Hepatocyte (in vitro differentiated cells): Measurements from ENCODE around the gene UNC13A.

Experiments used
- CTCF ChIP-seq: fragments of 200-600 bp; sonication (generic); IDR thresholded peaks from 2 replicates; pipeline ENCODE4 v1.5.1; 2016; ENCODE audit warnings: antibody characterized with exemption, mild to moderate bottlenecking; ENCODE audit not compliant: poor library complexity
- EZH2 ChIP-seq: fragments of 200-600 bp; sonication (generic); IDR thresholded peaks from 2 replicates; pipeline ENCODE4 v1.6.1; 2016; ENCODE audit warnings: antibody characterized with exemption, mild to moderate bottlenecking, borderline replicate concordance
- EZH2phosphoT487 ChIP-seq: fragments of 200-600 bp; sonication (generic); IDR thresholded peaks from one replicate; pipeline ENCODE4 v1.6.1; 2018; ENCODE audit warnings: antibody characterized with exemption, mild to moderate bottlenecking, low read depth, moderate library complexity; ENCODE audit not compliant: unreplicated experiment, severe bottlenecking

DNA sequence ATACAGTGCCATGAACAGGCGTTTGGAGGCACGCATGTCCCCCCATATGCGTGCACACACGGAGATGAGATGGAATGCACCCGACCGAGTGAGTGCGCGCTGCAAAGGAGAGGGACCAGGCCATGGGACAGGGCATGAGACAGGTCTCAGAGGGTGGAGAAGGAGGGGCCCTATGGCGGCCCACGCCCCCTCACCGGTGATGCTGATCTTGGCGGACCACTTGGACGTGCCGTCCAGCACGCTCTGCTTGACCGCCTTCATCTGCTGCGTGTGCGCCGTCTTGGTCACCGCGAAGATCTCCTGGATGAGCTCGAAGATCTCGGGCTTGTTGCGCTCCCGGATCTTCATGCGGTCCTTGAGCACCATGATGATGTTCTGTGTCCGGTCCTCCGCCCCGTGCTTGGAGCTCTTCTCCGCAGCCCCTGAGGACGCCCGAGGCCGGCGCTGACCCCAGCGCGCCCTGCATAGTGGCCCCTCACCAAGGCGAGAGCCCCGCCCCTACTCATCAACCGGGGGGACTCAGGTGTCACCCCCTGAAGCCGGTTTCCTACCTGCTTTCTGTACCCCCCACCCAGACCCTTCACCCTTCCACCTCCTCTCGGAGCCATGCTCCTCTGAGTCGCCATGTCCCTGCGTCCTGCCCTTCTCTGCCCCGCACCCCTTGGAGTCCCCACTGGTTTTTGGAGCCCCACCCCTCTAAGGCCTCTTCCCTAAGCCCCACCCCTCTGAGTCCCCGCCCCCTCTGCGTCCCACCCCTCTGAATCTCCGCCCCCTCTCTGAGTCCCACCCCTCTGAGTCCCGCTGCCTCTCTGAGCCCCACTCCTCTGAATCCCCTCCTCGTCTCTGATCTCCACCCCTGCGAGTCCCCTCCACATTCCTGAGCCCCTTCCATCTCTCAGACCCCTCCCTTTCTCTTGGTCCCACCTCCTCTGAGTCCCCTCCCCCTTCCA, 40.8 kb downstream of the UNC13A start:
- TF ChIP-seq CTCF (no peak), EZH2 (no peak), EZH2phosphoT487 (no peak)
